Measurements from ENCODE around the gene MCEMP1. TPM values are rescaled to one million over a fixed set of nuclear protein-coding genes. Genes with fewer than 3 reads are reported as not detected.
A peak's percentile ranks its signal among the peaks of the same experiment; 100 is the strongest.

MCEMP1 gene
- total RNA-seq, 4 donors from 2014 or later, result not detected

DNA sequence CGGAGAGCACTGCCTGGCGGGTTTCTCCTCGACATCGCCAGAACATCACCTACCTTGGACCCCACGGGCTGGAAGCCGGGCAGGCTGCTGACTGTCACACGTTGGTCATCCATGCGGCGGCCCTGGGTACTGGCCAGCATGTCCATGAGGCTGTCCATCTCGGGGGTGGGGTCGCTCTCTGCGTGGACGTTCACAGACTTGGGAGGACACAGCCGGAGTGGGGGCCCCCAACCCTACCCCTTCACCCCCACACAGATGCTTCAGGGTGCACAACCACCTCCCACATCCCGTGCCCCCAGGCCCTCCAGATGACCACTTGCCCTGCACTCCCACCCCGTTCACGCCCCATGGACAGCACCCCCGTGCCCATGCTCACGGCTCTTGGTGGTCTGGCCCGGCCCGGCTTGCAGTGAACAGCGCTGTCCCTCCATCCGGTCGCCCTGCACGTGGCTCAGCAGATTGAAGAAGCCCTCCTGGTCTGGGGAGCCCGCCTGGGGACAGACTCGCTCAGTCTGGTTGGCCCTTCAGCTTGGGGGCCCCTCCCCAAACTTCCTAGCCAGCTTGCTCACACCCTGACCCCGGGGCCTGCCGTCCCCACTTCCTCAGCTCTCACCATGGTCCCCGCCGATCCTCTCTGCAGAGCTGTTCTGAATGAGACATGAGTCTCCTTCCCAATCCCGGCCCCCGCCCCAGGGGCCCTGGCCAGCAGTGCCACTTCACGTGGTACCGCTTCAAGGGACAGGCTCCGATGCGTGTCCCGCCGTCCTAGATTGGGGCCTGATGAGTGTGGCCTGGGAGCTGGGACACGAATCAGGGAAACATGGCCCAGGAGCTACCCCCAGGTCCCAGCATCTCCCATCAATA lies 44.3 kb upstream of the MCEMP1 start:
- H3K27me3 ChIP-seq, result no peaks in the 10 kb centered on the region
- H3K4me3 ChIP-seq, result no peak overlapping the region
- no peaks in the 10 kb centered on the region for H3K9me3 ChIP-seq
- H3K4me1 ChIP-seq, result peaks cover 12 to 32% (median 23%) of the 10 kb centered on the region in 4 donors
- no peak for TF ChIP-seq POLR2A (IDR thresholded peaks at IDR 0.05)
- TF ChIP-seq, protein P1, sequence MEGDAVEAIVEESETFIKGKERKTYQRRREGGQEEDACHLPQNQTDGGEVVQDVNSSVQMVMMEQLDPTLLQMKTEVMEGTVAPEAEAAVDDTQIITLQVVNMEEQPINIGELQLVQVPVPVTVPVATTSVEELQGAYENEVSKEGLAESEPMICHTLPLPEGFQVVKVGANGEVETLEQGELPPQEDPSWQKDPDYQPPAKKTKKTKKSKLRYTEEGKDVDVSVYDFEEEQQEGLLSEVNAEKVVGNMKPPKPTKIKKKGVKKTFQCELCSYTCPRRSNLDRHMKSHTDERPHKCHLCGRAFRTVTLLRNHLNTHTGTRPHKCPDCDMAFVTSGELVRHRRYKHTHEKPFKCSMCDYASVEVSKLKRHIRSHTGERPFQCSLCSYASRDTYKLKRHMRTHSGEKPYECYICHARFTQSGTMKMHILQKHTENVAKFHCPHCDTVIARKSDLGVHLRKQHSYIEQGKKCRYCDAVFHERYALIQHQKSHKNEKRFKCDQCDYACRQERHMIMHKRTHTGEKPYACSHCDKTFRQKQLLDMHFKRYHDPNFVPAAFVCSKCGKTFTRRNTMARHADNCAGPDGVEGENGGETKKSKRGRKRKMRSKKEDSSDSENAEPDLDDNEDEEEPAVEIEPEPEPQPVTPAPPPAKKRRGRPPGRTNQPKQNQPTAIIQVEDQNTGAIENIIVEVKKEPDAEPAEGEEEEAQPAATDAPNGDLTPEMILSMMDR (IDR thresholded peaks at IDR 0.05), result no peak
- no peak for DNase-seq
- H3K36me3 ChIP-seq, result no peaks in the 10 kb centered on the region
- no peak overlapping the region for H3K27ac ChIP-seq

DNA sequence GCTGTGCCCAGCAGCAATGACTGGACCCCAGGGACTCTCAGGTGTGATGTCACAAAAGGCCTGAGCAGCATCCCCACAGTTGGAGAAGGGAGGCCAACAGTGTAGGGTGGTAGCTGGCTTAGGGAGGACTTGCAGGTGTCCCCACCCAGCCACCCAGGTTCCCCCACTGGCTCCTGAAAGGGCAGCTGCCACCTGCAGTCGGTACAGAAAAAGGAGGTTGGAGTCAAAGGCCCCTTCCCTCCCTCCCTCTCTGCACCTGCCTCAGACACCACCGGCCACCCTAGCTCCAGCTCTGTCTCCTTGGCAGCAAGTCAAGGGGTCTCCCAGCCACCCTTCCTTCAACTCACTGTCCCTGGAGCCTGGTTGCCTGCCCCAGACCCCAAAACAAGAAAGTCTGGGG lies 43.2 kb upstream of the MCEMP1 start, which contains the start of gene PCP2:
Gene PCP2 (minus strand): TSS at position 22 of the 400 bp plus-strand sequence. CDS start 262 bp downstream, outside the sequence.
- no peaks in the 10 kb centered on the region for H3K27me3 ChIP-seq
- no peak within 1 kb of the TSS for H3K27ac ChIP-seq
- H3K36me3 ChIP-seq, result no peaks in the 10 kb centered on the region
- H3K4me1 ChIP-seq, result peaks cover 6 to 25% (median 17%) of the 10 kb centered on the region in 4 donors
- no peaks in the 10 kb centered on the region for H3K9me3 ChIP-seq
- H3K4me3 ChIP-seq, result no peak within 1 kb of the TSS
- TF ChIP-seq POLR2A (IDR thresholded peaks at IDR 0.05), result no peak
- TF ChIP-seq, protein P1 (IDR thresholded peaks at IDR 0.05), result no peak
- DNase-seq, result no peak

DNA sequence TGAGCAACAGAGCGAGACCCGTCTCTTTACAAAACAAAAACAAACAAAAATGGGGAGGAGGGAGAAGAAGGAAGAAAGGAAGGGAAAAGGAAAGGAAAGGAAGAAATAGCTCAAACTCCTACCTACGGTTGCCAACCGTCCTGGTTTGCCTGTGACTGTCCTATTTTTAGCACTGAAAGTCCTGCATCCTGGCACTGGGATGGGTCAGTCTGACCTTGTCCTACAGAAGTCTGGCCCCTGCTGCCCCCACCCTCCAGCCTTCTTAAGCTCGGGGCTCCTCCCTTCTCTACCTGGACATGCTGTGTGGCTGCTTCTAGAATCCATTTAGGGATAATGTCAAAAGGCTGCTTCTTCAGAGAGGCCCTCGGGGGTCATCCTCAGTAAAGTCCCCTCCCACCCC lies 41.2 kb upstream of the MCEMP1 start:
- peaks cover under 1 to 15% (median 8%) of the 10 kb centered on the region in 4 donors for H3K4me1 ChIP-seq
- H3K9me3 ChIP-seq, result no peaks in the 10 kb centered on the region
- no peaks in the 10 kb centered on the region for H3K27me3 ChIP-seq
- H3K27ac ChIP-seq, result no peak overlapping the region
- peaks cover 0 to 6% (median 0%) of the 10 kb centered on the region in 3 donors for H3K36me3 ChIP-seq
- no peak for TF ChIP-seq POLR2A (IDR thresholded peaks at IDR 0.05)
- TF ChIP-seq, protein P1 (IDR thresholded peaks at IDR 0.05), result no peak
- no peak overlapping the region for H3K4me3 ChIP-seq
- DNase-seq, result no peak

DNA sequence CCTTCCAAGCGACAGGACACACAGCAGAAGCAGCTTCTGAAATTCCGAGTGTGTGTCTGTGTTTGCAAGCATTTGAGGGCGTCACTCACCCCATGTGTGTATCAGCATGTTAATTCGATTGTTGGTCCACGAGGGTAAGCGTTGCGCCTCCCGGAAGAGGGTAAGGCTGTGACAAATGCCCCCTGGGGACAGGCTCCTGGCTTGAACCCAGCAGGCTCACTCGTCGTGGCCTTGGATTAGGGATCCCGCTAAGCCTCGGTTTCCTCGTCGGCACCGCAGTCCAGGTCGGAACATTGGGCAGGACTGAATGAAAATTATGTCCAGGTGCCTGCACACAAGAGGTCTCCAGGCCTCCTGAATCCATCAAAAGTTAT lies 40.6 kb upstream of the MCEMP1 start:
- peaks cover 0 to 11% (median 5%) of the 10 kb centered on the region in 4 donors for H3K4me1 ChIP-seq
- DNase-seq, result no peak
- no peaks in the 10 kb centered on the region for H3K9me3 ChIP-seq
- H3K4me3 ChIP-seq, result peak overlapping the region; percentile 62 to 91 (median 72)
- H3K27me3 ChIP-seq, result no peaks in the 10 kb centered on the region
- H3K27ac ChIP-seq, result peak overlapping the region; percentile 84 to 89 (median 88)
- TF ChIP-seq, protein P1 (IDR thresholded peaks at IDR 0.05), result no peak
- peaks cover 0 to 10% (median 0%) of the 10 kb centered on the region in 3 donors for H3K36me3 ChIP-seq

DNA sequence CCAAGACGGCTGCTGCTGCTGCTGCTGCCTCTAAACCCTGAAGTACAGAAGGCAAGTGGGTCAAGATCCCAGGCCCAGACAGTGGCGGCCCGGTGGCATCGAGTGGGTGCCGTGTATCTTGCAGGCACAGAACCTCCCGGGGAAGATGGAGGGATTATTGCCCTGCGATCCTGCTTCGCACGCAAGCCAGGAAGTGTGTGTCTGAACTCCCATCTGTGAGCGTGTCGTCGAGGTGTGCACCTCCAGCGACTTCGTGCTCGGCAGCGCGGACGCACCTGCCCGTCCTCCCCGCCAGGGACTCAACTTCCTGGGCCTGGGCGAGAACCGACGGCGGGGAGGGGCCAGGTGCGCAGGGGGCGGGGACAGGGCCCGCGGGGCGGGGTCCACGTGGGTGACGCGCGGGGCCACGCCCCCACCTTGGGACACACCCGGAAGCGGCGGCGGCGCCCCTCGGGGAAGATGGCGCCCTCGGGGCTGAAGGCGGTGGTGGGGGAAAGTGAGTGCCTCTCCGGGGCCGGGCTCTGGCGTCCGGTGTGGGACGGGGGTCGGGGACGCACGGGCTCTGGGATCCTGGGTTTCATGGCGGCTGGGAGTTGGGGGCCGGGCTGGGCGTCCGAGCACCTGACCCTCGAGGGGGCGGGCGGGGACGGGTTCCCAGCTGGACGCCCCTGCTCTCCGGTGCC lies 40.1 kb upstream of the MCEMP1 start, which contains the start of gene STXBP2:
Gene STXBP2 (plus strand): TSS at position 420 of the 683 bp plus-strand sequence. CDS start 40 bp downstream, at position 460.
- peak; percentile 59 to 76 for TF ChIP-seq POLR2A (IDR thresholded peaks at IDR 0.05)
- TF ChIP-seq, protein P1 (IDR thresholded peaks at IDR 0.05), result peak; percentile 22 to 66 (median 44)
- H3K27me3 ChIP-seq, result no peaks in the 10 kb centered on the region
- H3K36me3 ChIP-seq, result peaks cover 0 to 10% (median 0%) of the 10 kb centered on the region in 3 donors
- H3K4me1 ChIP-seq, result peaks cover 0 to 11% (median 5%) of the 10 kb centered on the region in 4 donors
- peak within 1 kb of the TSS; percentile 62 to 91 (median 72) for H3K4me3 ChIP-seq
- peak within 1 kb of the TSS; percentile 84 to 89 (median 88) for H3K27ac ChIP-seq
- H3K9me3 ChIP-seq, result no peaks in the 10 kb centered on the region
- peak; percentile 91 to 96 (median 94) for DNase-seq
